Suprapubic skin (tissue), 4 donors: ENCODE data around the gene PRSS48. TPM values are rescaled to one million over a fixed set of nuclear protein-coding genes. Genes with fewer than 3 reads are reported as not detected.
"Not testable (repeated sequence)": the region's sequence is repeated elsewhere in the genome, so short reads cannot be mapped to it uniquely, and the experiment has no call there.

Source experiments
- DNase-seq, 2 donors: peaks; one replicate each; pipeline ENCODE4 v3.0.0-alpha.2; 2019; ENCODE audit warnings: low spot score in 2 of 2
- H3K27ac ChIP-seq: fragments of 200-600 bp; sonication (generic); one replicate; pipeline ENCODE4 v1.5.1; 2019
- H3K27me3 ChIP-seq: fragments of 200-600 bp; sonication (generic); one replicate; pipeline ENCODE4 v1.5.1; 2019
- H3K36me3 ChIP-seq: fragments of 200-600 bp; sonication (generic); one replicate; pipeline ENCODE4 v1.5.1; 2019
- H3K4me1 ChIP-seq: fragments of 200-600 bp; sonication (generic); one replicate; pipeline ENCODE4 v1.5.1; 2019
- H3K4me3 ChIP-seq: fragments of 200-600 bp; sonication (generic); one replicate; pipeline ENCODE4 v1.5.1; 2019; ENCODE audit warnings: mild to moderate bottlenecking
- H3K9me3 ChIP-seq: fragments of 200-600 bp; sonication (generic); one replicate; pipeline ENCODE4 v1.5.1; 2019
- CTCF ChIP-seq, 2 donors: fragments of 200-600 bp in 1 of 2; fragments of 450-650 bp in 1 of 2; sonication (generic) in 1 of 2; IDR thresholded peaks; one replicate each; pipeline ENCODE4 v1.5.1; 2016 to 2019; ENCODE audit warnings: antibody characterized with exemption in 2 of 2, mild to moderate bottlenecking in 1 of 2, moderate library complexity in 1 of 2
- EP300 ChIP-seq: sonication (generic); formaldehyde crosslinking; IDR thresholded peaks from one replicate; pipeline ENCODE4 v1.6.1; 2017; ENCODE audit warnings: antibody characterized with exemption
- POLR2A ChIP-seq, 2 donors: fragments of 450-650 bp; IDR thresholded peaks; one replicate each; pipeline ENCODE4 v1.6.1; 2017; ENCODE audit warnings: antibody characterized with exemption in 2 of 2, mild to moderate bottlenecking in 2 of 2, moderate library complexity in 2 of 2
- POLR2AphosphoS5 ChIP-seq, 3 donors: sonication (generic); formaldehyde crosslinking; IDR thresholded peaks; one replicate each; pipeline ENCODE4 v1.6.1; 2017; ENCODE audit warnings: antibody characterized with exemption in 3 of 3
- WGBS: methylation state at CpG from one replicate; pipeline ENCODE4 v1.1.5; 2018; 5-methylcytosine and 5-hydroxymethylcytosine counted together
- total RNA-seq, 4 donors: library from RNA; depleted of rRNA; stranded (reverse); fragments of >200 nt; gene quantifications; one replicate each; pipeline ENCODE4 v1.1.0, GENCODE V29; 2016

The PRSS48 gene
- total RNA-seq, 4 donors from 2014 or later: not detected

GRCh38 chr4:151267104-151267503 is 9.9 kb upstream of the PRSS48 start:
- no peaks in the 10 kb centered on the region for H3K27me3 ChIP-seq
- no peak overlapping the region for H3K4me3 ChIP-seq
- peaks cover 6% of the 10 kb centered on the region for H3K4me1 ChIP-seq
- H3K9me3 ChIP-seq: no peaks in the 10 kb centered on the region
- DNase-seq: no peak
- 90% methylated on average over 4 of the region's 4 CpGs for WGBS
- TF ChIP-seq POLR2A (IDR thresholded peaks at IDR 0.05) (no peak), CTCF (IDR thresholded peaks at IDR 0.05) (no peak), POLR2AphosphoS5 (IDR thresholded peaks at IDR 0.05) (no peak), EP300 (no peak)
- H3K36me3 ChIP-seq: no peaks in the 10 kb centered on the region
- no peak overlapping the region for H3K27ac ChIP-seq

- Histone ChIP-seq H3K27ac (no peak overlapping the region), H3K4me3 (no peak overlapping the region), H3K9me3 (no peaks in the 10 kb centered on the region), H3K27me3 (no peaks in the 10 kb centered on the region), H3K4me1 (peaks cover 2% of the 10 kb centered on the region), H3K36me3 (no peaks in the 10 kb centered on the region)
- WGBS: 79% methylated on average over 7 of the region's 7 CpGs
- TF ChIP-seq CTCF (IDR thresholded peaks at IDR 0.05) (no peak), POLR2A (IDR thresholded peaks at IDR 0.05) (no peak), EP300 (no peak), POLR2AphosphoS5 (IDR thresholded peaks at IDR 0.05) (no peak)
- DNase-seq: no peak
Measured at GRCh38 chr4:151267822-151268535, 9.0 kb upstream of the PRSS48 start.

GRCh38 chr4:151268905-151269304 is 8.1 kb upstream of the PRSS48 start:
- not testable (repeated sequence) for H3K4me3 ChIP-seq, H3K4me1 ChIP-seq, H3K9me3 ChIP-seq, H3K36me3 ChIP-seq, H3K27ac ChIP-seq, DNase-seq, H3K27me3 ChIP-seq

DNA sequence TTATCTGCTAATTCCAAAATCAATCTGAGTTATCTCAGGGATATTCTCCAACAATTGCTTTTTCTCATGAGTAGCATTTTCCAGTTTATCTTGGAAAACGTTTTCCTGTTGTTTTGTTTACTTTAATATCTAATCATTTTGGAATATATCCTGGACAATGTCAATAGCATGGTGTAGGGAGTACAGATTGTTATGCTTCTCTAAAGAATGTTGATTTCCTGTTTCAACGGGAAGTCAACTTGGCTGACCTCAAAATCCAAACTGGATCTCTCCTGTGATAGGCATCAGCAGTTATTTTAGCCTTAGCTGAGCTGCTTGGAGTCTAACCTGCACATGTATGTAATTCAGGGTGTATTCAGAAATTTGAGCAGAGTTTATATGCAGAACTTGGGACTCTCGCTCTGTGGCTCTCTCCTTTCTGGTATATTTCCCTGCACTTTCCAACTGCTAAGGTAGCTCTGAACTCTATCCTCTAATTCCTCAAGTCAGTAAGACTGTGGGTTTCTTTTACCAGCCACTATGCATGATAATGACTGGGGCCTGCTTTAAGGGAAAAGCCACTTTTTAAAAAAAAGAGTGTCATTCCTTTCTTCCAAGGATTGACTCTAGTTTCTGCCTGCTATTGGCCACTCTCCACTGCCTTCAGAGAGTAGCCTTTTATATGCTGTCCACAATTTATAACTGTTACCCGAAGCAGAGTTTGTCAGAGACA is 7.7 kb downstream of the PRSS48 start:
- Histone ChIP-seq H3K4me1 (no peaks in the 10 kb centered on the region), H3K27ac (no peak overlapping the region), H3K4me3 (no peak overlapping the region), H3K36me3 (no peaks in the 10 kb centered on the region), H3K9me3 (no peaks in the 10 kb centered on the region), H3K27me3 (no peaks in the 10 kb centered on the region)
- WGBS: 58% methylated on average over 4 of the region's 4 CpGs
- TF ChIP-seq CTCF (IDR thresholded peaks at IDR 0.05) (no peak), EP300 (no peak), POLR2AphosphoS5 (IDR thresholded peaks at IDR 0.05) (no peak), POLR2A (IDR thresholded peaks at IDR 0.05) (no peak)
- no peak for DNase-seq

DNA sequence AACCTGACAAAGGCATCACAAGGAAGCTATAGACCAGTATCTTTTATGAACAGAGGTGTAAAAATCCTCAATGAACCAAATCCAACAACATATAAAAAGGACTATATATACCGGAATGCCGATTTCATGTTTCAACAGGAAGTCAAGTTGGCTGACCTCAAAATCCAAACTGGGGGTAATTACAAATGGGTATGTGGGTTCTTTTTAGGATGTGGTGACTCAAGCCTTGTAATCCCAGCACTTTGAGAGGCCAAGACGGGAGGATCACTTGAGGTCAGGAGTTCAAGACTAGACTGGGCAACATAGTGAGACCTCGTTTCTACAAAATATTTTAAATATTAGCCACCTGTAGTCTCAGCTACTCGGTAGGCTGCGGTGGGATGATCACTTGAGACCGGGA is 10.4 kb downstream of the PRSS48 start:
- WGBS: 85% methylated on average over 7 of the region's 7 CpGs
- DNase-seq: no peak
- no peak overlapping the region for H3K27ac ChIP-seq

More for the DNA sequence above, 10.4 kb downstream of the PRSS48 start:
- Histone ChIP-seq H3K27me3 (no peaks in the 10 kb centered on the region), H3K36me3 (no peaks in the 10 kb centered on the region), H3K4me1 (no peaks in the 10 kb centered on the region), H3K4me3 (no peak overlapping the region), H3K9me3 (no peaks in the 10 kb centered on the region)
- TF ChIP-seq EP300 (no peak), POLR2A (IDR thresholded peaks at IDR 0.05) (no peak), CTCF (IDR thresholded peaks at IDR 0.05) (no peak), POLR2AphosphoS5 (IDR thresholded peaks at IDR 0.05) (no peak)
